GM19397 (cell line): Measurements from ENCODE around the gene ALDH1A1.

Experiments used
- ATAC-seq: cut with Tn5 transposase; IDR thresholded peaks from one replicate; pipeline ENCODE4 v1.9.1; 2021; ENCODE audit warnings: mild to moderate bottlenecking, moderate library complexity; ENCODE audit not compliant: unreplicated experiment

The ALDH1A1 gene

GRCh38 chr9:72980183-72980582 lies 27.3 kb upstream of the ALDH1A1 start:
- no peak for ATAC-seq

- ATAC-seq = no peak
These were observed 26.7 kb upstream of the ALDH1A1 start for GRCh38 chr9:72979405-72980100.

GRCh38 chr9:72978744-72979143 lies 25.9 kb upstream of the ALDH1A1 start:
- no peak for ATAC-seq

- ATAC-seq = no peak
These were observed 24.8 kb upstream of the ALDH1A1 start for GRCh38 chr9:72977670-72978069.

- ATAC-seq = no peak
These were observed 21.6 kb upstream of the ALDH1A1 start for GRCh38 chr9:72974501-72974900.

GRCh38 chr9:72972636-72973035 lies 19.8 kb upstream of the ALDH1A1 start:
- ATAC-seq = no peak

- ATAC-seq = no peak
These were observed 18.6 kb upstream of the ALDH1A1 start for GRCh38 chr9:72971411-72971810.

- no peak for ATAC-seq
These were observed 7.6 kb upstream of the ALDH1A1 start for GRCh38 chr9:72960446-72960845.

- ATAC-seq = no peak
These were observed 5.8 kb upstream of the ALDH1A1 start for GRCh38 chr9:72958485-72959281.

- no peak for ATAC-seq
These were observed 2.7 kb upstream of the ALDH1A1 start for GRCh38 chr9:72955571-72955970.

- no peak for ATAC-seq
These were observed 2.2 kb upstream of the ALDH1A1 start for GRCh38 chr9:72955126-72955455.

- no peak for ATAC-seq
These were observed 1.7 kb upstream of the ALDH1A1 start for GRCh38 chr9:72954431-72955125.

GRCh38 chr9:72952381-72952690 lies 517 bp downstream of the ALDH1A1 start:
- no peak for ATAC-seq

- ATAC-seq = no peak
These were observed 1.1 kb downstream of the ALDH1A1 start for GRCh38 chr9:72951520-72952380.

- ATAC-seq = no peak
These were observed 1.9 kb downstream of the ALDH1A1 start for GRCh38 chr9:72950875-72951442.

- no peak for ATAC-seq
These were observed 2.9 kb downstream of the ALDH1A1 start for GRCh38 chr9:72949918-72950325.

- no peak for ATAC-seq
These were observed 3.6 kb downstream of the ALDH1A1 start for GRCh38 chr9:72949244-72949582.

- no peak for ATAC-seq
These were observed 4.1 kb downstream of the ALDH1A1 start for GRCh38 chr9:72948575-72949243.

- ATAC-seq = no peak
These were observed 4.8 kb downstream of the ALDH1A1 start for GRCh38 chr9:72947984-72948465.

GRCh38 chr9:72946821-72947220 lies 6.0 kb downstream of the ALDH1A1 start:
- no peak for ATAC-seq
